ENCODE results near the gene CEMIP.

GRCh38 chr15:80982205-80982604 lies 203.0 kb downstream of the CEMIP start:
- TF ChIP-seq, protein P1, sequence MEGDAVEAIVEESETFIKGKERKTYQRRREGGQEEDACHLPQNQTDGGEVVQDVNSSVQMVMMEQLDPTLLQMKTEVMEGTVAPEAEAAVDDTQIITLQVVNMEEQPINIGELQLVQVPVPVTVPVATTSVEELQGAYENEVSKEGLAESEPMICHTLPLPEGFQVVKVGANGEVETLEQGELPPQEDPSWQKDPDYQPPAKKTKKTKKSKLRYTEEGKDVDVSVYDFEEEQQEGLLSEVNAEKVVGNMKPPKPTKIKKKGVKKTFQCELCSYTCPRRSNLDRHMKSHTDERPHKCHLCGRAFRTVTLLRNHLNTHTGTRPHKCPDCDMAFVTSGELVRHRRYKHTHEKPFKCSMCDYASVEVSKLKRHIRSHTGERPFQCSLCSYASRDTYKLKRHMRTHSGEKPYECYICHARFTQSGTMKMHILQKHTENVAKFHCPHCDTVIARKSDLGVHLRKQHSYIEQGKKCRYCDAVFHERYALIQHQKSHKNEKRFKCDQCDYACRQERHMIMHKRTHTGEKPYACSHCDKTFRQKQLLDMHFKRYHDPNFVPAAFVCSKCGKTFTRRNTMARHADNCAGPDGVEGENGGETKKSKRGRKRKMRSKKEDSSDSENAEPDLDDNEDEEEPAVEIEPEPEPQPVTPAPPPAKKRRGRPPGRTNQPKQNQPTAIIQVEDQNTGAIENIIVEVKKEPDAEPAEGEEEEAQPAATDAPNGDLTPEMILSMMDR (IDR thresholded peaks at IDR 0.05): no peak
- TF ChIP-seq POLR2A (IDR thresholded peaks at IDR 0.05): no peak
